ENCODE measurements around the gene TRIM17. TPM values are rescaled to one million over a fixed set of nuclear protein-coding genes. Genes with fewer than 3 reads are reported as not detected.

Gene TRIM17
- polyA plus RNA-seq, 4 donors: 7.0 to 8.5 (median 8.1) TPM

GRCh38 chr1:228405200-228405978, 11.3 kb downstream of the TRIM17 start:
- DNase-seq (ENCODE audit: low read depth in 4 of 4, low spot score in 3 of 4): no peak

- no peak for DNase-seq (ENCODE audit: low read depth in 4 of 4, low spot score in 3 of 4)
These were observed 12.4 kb downstream of the TRIM17 start for GRCh38 chr1:228404107-228404720.

- DNase-seq (ENCODE audit: low read depth in 4 of 4, low spot score in 3 of 4): no peak
These were observed 13.4 kb downstream of the TRIM17 start for GRCh38 chr1:228403231-228403631.

- no peak for DNase-seq (ENCODE audit: low read depth in 4 of 4, low spot score in 3 of 4)
These were observed 14.0 kb downstream of the TRIM17 start for GRCh38 chr1:228402641-228403025.

GRCh38 chr1:228401782-228402640, 14.7 kb downstream of the TRIM17 start:
- DNase-seq (ENCODE audit: low read depth in 4 of 4, low spot score in 3 of 4): no peak

GRCh38 chr1:228400692-228401454, 15.8 kb downstream of the TRIM17 start:
- no peak for DNase-seq (ENCODE audit: low read depth in 4 of 4, low spot score in 3 of 4)

GRCh38 chr1:228400237-228400651, 16.4 kb downstream of the TRIM17 start:
- DNase-seq (ENCODE audit: low read depth in 4 of 4, low spot score in 3 of 4): no peak

GRCh38 chr1:228399531-228400236, 17.0 kb downstream of the TRIM17 start:
- DNase-seq (ENCODE audit: low read depth in 4 of 4, low spot score in 3 of 4): no peak

- DNase-seq (ENCODE audit: low read depth in 4 of 4, low spot score in 3 of 4): no peak
These were observed 17.8 kb downstream of the TRIM17 start for GRCh38 chr1:228398741-228399461.

GRCh38 chr1:228397966-228398365, 18.7 kb downstream of the TRIM17 start:
- DNase-seq (ENCODE audit: low read depth in 4 of 4, low spot score in 3 of 4): no peak

GRCh38 chr1:228396770-228397662, 19.6 kb downstream of the TRIM17 start:
- no peak for DNase-seq (ENCODE audit: low read depth in 4 of 4, low spot score in 3 of 4)

GRCh38 chr1:228394571-228395394, 21.9 kb downstream of the TRIM17 start:
- no peak for DNase-seq (ENCODE audit: low read depth in 4 of 4, low spot score in 3 of 4)

GRCh38 chr1:228393811-228394570, 22.7 kb downstream of the TRIM17 start:
- no peak for DNase-seq (ENCODE audit: low read depth in 4 of 4, low spot score in 3 of 4)

GRCh38 chr1:228393268-228393701, 23.4 kb downstream of the TRIM17 start:
- DNase-seq (ENCODE audit: low read depth in 4 of 4, low spot score in 3 of 4): no peak

GRCh38 chr1:228392111-228392936, 24.3 kb downstream of the TRIM17 start:
- DNase-seq (ENCODE audit: low read depth in 4 of 4, low spot score in 3 of 4): no peak

All from right renal pelvis (tissue), 4 donors.